NCI-H2196 treated with DMSO at 0.1 percent for 48 hours (cell line): ENCODE data around the gene TMEM107.
"Not testable (repeated sequence)": the region's sequence is repeated elsewhere in the genome, so short reads cannot be mapped to it uniquely, and the experiment has no call there.

Experiments
- DNase-seq: peaks from one replicate; lab custom pipeline; 2025; ENCODE audit not compliant: unreplicated experiment; lab: John Stamatoyannopoulos, UW

Gene TMEM107

GRCh38 chr17:8189711-8190477 lies 13.7 kb upstream of the TMEM107 start, which contains the start of gene BORCS6:
BORCS6 (minus strand) TSS chr17:8190180; CDS start chr17:8190140, 40 bp downstream.
- peak; percentile 77 for DNase-seq

GRCh38 chr17:8189041-8189710 lies 13.0 kb upstream of the TMEM107 start:
- DNase-seq = no peak

GRCh38 chr17:8188263-8188839 lies 12.2 kb upstream of the TMEM107 start:
- no peak for DNase-seq

- peak; percentile 69 for DNase-seq
These were observed 11.5 kb upstream of the TMEM107 start for GRCh38 chr17:8187517-8188262.

GRCh38 chr17:8186787-8187516 lies 10.8 kb upstream of the TMEM107 start:
- DNase-seq = peak; percentile 64

- no peak for DNase-seq
These were observed 10.2 kb upstream of the TMEM107 start for GRCh38 chr17:8186446-8186786.

- DNase-seq = no peak
These were observed 9.6 kb upstream of the TMEM107 start for GRCh38 chr17:8185582-8186445.

- DNase-seq = no peak
These were observed 985 bp upstream of the TMEM107 start for GRCh38 chr17:8176998-8177731.

- DNase-seq = no peak
These were observed 384 bp downstream of the TMEM107 start for GRCh38 chr17:8175795-8176196.

GRCh38 chr17:8173871-8174322 lies 2.3 kb downstream of the TMEM107 start:
- DNase-seq = no peak

GRCh38 chr17:8173056-8173870 lies 2.9 kb downstream of the TMEM107 start:
- DNase-seq = peak; percentile 39

- not testable (repeated sequence) for DNase-seq
These were observed 6.0 kb downstream of the TMEM107 start for GRCh38 chr17:8170186-8170585.

- DNase-seq = no peak
These were observed 8.7 kb downstream of the TMEM107 start for GRCh38 chr17:8167526-8167925.

- DNase-seq = no peak
These were observed 9.4 kb downstream of the TMEM107 start for GRCh38 chr17:8166731-8167130.

- no peak for DNase-seq
These were observed 11.4 kb downstream of the TMEM107 start for GRCh38 chr17:8164815-8165131.

GRCh38 chr17:8163978-8164814 lies 12.0 kb downstream of the TMEM107 start:
- DNase-seq = no peak
